NCI-H1105 treated with DMSO at 0.1 percent for 48 hours (cell line): ENCODE data around the gene EEF1AKMT3.

Experiments used
- DNase-seq: peaks from one replicate; lab custom pipeline; 2025; lab: John Stamatoyannopoulos, UW

EEF1AKMT3 gene

GRCh38 chr12:57783466-57783801, 11.0 kb downstream of the EEF1AKMT3 start:
- DNase-seq, result no peak

- DNase-seq, result no peak
Observed at GRCh38 chr12:57783861-57784260, 11.4 kb downstream of the EEF1AKMT3 start.

GRCh38 chr12:57793920-57794319, 21.5 kb downstream of the EEF1AKMT3 start:
- DNase-seq, result no peak

GRCh38 chr12:57795354-57795753, 22.9 kb downstream of the EEF1AKMT3 start:
- no peak for DNase-seq

GRCh38 chr12:57796996-57797395, 24.6 kb downstream of the EEF1AKMT3 start:
- no peak for DNase-seq

GRCh38 chr12:57797933-57798332, 25.5 kb downstream of the EEF1AKMT3 start:
- DNase-seq, result no peak

GRCh38 chr12:57800965-57801364, 28.6 kb downstream of the EEF1AKMT3 start:
- no peak for DNase-seq

GRCh38 chr12:57802607-57803006, 30.2 kb downstream of the EEF1AKMT3 start:
- no peak for DNase-seq

GRCh38 chr12:57803319-57803893, 31.0 kb downstream of the EEF1AKMT3 start:
- DNase-seq, result peak; percentile 24

GRCh38 chr12:57806677-57807076, 34.3 kb downstream of the EEF1AKMT3 start:
- DNase-seq, result no peak

GRCh38 chr12:57807285-57807684, 34.9 kb downstream of the EEF1AKMT3 start:
- no peak for DNase-seq

- no peak for DNase-seq
Observed at GRCh38 chr12:57808351-57808750, 35.9 kb downstream of the EEF1AKMT3 start.

GRCh38 chr12:57809425-57809824, 37.0 kb downstream of the EEF1AKMT3 start:
- no peak for DNase-seq

- DNase-seq, result no peak
Observed at GRCh38 chr12:57810450-57810849, 38.0 kb downstream of the EEF1AKMT3 start.

- no peak for DNase-seq
Observed at GRCh38 chr12:57811028-57811755, 38.8 kb downstream of the EEF1AKMT3 start.

GRCh38 chr12:57813111-57813970, 40.9 kb downstream of the EEF1AKMT3 start:
- DNase-seq, result no peak

- no peak for DNase-seq
Observed at GRCh38 chr12:57813971-57814772, 41.8 kb downstream of the EEF1AKMT3 start.

GRCh38 chr12:57815177-57816000, 43.0 kb downstream of the EEF1AKMT3 start:
- peak; percentile 85 for DNase-seq

- DNase-seq, result no peak
Observed at GRCh38 chr12:57816001-57816854, 43.8 kb downstream of the EEF1AKMT3 start.

GRCh38 chr12:57816855-57817151, 44.4 kb downstream of the EEF1AKMT3 start:
- DNase-seq, result no peak
